GM21723 (cell line): ENCODE measurements around the gene EFHD1.
"Not testable (repeated sequence)": the region's sequence is repeated elsewhere in the genome, so short reads cannot be mapped to it uniquely, and the experiment has no call there.

Source experiments
- ATAC-seq: cut with Tn5 transposase; IDR thresholded peaks from one replicate; pipeline ENCODE4 v1.9.1; 2021; ENCODE audit warnings: mild to moderate bottlenecking, moderate library complexity; ENCODE audit not compliant: unreplicated experiment

Gene EFHD1

DNA sequence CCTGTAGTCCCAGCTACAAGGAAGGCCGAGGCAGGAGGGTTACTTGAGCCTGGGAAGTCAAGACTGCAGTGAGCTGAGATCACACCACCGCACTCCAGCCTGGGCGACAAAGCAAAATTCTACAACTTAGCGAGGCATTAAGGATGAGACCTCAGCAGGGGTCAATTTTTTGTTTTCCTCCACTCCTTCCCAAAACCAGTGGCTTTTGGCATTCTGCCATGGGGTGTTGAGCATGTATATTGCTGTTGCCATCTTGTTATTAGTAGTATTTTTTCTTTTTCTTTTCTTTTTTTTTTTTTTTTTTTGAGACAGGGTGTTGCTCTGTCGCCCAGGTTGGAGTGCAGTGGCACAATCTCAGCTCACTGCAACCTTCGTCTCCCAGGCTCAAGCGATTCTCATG is 54.8 kb downstream of the EFHD1 start:
- ATAC-seq = no peak

DNA sequence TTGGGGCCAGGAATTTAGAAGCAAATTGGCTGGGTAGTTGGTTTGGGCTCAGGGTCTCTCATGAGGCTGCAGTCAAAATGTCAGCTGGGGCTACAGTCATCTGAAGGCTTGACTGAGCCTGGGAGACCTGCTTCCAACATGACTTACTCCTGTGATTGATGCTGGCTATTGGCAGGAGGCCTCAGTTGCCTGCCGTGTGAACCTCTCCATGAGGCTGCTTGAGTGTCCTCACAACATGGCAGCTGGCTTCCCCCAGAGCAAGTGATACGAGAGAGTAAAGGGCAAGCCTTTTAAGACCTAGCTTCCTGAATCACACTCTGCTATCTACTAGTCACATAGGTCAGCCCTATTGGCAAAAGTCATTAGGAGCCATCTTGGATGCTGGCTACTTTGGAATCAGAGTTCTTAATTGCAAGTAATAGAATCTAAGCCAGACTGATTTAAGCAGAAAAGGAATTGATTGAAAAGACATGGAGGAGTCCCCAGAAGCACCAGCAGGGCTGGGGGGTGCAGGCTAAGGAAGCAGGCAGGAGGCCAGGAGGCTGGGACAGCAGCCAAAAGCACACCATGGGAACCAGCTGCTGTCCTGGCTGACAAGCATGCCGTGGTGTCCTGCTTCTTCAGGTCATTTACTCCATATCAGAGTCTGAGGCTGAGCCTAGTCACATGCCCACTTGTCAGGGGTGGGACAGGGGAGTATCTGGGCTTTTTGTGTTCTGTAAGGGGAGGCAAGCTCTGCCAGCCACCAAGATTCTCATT is 55.9 kb downstream of the EFHD1 start:
- no peak for ATAC-seq

DNA sequence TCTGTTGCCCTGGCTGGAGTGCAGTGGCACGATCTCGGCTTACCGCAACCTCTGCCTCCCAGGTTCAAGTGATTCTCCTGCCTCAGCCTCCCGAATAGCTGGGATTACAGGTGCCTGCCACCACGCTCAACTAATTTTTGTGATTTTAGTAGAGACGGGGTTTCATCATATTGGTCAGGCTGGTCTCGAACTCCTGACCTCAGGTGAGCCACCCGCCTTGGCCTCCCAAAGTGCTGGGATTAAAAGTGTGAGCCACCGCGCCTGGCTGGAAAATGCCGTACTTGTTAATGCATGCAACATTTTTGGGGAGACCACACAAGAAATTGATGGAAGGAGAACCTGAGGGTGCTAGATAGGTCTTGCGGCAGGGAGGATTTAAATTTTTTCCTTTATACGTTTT is 57.7 kb downstream of the EFHD1 start:
- ATAC-seq = not testable (repeated sequence)

- no peak for ATAC-seq
Measured at GRCh38 chr2:232693344-232693743, 59.9 kb downstream of the EFHD1 start.

DNA sequence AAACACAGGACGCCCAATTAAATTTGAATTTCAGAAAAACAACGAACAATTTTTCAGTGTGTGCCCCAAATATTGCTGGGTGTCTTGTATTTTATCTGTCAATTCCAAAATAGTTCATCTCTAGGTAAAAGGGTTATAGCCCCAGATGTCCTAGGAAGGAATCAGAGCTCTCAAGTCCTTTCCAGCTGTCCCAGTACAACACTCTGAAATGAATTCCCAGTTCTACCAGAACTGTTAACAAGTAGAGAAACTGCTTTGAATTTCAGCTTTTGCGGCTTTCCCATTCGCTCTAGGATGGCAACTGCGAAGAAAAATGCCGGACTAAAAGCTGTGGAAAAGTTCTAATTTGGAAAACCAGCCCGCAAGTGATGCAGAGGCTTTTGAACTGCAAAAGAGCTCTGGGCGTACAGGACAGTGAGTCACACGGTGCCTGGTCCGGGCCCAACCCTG is 63.2 kb downstream of the EFHD1 start:
- ATAC-seq = no peak

DNA sequence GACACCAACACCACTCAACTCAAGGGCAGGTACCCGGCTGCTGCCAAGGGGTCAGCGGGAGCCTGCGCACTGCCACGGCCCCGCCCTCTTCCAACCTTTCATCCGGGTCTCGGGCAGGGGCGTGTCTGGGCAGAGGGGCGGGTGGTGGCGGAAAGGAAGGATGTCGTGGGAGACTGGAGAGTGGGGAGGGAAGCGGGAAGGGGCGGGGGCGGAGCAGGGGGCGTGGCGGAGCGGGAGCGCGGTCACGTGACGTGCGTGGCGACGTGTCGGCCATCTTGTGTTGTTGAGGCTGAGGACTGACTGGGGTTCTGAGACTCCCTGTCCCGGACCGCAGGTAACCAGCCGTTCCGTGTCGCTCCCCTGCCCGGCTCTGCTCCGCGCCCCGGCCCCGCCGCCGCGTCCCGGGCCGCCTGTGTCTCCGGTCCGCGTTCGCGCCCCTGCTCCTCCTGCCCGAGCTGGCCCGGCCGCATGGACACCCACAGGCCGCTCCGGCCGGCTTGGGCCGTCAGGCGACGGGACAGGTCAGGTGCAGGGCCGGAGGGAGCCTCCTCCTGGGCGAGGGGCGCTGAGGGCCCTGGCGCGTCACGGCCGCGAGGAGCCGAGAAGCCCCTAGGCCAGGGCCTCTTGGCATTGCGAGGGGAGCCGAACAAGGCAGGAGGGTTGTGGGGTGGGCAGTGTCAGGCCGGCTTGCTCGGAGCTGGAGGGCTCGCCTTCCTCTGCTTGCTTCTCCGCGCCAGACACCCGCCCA is 63.8 kb downstream of the EFHD1 start, which contains the start of gene GIGYF2:
Gene GIGYF2 (plus strand): TSS at position 273 of the 748 bp plus-strand sequence. CDS start 37,867 bp downstream, outside the sequence.
- ATAC-seq = peak; percentile 82

DNA sequence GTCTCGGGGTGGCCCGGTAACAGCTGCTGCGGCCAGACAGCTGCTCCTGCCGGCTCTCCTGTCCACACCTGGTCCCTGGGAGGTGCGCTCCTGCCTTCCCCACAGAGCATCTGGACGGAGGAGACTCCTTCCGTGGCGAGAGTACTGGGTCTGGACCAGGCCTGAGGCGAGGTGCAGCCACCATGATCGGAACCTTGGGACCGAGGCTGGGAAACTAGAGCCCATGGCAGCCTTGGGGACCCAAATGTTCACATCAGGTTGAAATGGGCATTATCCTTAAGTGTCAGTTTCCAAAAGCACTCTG is 64.4 kb downstream of the EFHD1 start:
- ATAC-seq = peak; percentile 37

GRCh38 chr2:232698556-232699091 is 65.2 kb downstream of the EFHD1 start:
- ATAC-seq = no peak

GRCh38 chr2:232699110-232699509 is 65.7 kb downstream of the EFHD1 start:
- no peak for ATAC-seq

GRCh38 chr2:232700154-232700553 is 66.8 kb downstream of the EFHD1 start:
- ATAC-seq = no peak

- no peak for ATAC-seq
Measured at GRCh38 chr2:232707076-232707475, 73.7 kb downstream of the EFHD1 start.

- no peak for ATAC-seq
Measured at GRCh38 chr2:232713505-232713904, 80.1 kb downstream of the EFHD1 start.

DNA sequence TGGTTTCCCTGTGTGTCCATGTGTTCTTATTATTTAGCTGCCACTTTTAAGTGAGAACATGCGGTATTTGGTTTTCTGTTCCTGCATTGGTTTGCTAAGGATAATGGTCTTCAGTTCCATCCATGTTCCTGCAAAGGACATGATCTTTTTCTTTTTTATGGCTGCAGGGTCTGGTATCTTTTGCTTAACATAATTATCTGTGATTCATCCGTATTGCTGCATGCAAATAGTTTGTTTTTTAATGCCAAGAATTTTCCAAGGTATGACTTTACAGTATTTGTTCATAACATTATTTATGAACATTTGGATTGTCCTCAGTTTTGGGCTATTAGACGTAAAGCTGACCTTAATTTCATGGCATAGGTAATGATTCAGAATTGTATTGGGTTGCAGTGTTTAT is 81.6 kb downstream of the EFHD1 start:
- ATAC-seq = no peak

DNA sequence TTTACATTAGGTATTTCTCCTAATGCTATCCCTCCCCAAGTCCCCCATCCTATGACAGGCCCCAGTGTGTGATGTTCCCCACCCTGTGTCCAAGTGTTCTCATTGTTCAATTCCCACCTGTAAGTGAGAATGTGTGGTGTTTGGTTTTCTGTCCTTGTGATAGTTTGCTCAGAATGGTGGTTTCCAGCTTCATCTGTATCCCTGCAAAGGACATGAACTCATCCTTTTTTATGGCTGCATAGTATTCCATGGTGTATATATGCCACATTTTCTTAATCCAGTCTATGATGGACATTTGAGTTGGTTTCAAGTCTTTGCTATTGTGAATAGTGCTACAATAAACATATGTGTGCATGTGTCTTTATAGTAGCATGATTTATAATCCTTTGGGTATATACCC is 86.7 kb downstream of the EFHD1 start:
- ATAC-seq = not testable (repeated sequence)

GRCh38 chr2:232721261-232721660 is 87.9 kb downstream of the EFHD1 start:
- no peak for ATAC-seq

- no peak for ATAC-seq
Measured at GRCh38 chr2:232721882-232722281, 88.5 kb downstream of the EFHD1 start.

DNA sequence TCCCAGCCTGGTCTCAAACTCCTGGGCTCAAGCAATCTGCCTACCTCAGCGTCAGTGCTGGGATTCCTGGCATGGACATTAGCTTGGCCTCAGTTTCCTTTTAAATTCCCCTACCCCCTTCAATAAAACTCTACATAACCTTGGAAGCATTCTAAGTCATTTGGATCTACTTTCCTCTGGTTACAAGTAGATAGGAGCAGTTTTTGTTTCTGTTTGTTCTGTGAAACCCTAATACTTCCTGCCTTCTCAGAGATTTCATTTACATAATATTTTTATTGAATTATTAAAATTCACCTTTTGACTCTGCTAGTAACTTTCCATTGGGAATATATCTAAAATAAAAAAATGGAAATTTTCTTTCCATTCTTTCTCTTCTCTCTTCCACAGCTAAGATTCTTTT is 89.6 kb downstream of the EFHD1 start:
- no peak for ATAC-seq

DNA sequence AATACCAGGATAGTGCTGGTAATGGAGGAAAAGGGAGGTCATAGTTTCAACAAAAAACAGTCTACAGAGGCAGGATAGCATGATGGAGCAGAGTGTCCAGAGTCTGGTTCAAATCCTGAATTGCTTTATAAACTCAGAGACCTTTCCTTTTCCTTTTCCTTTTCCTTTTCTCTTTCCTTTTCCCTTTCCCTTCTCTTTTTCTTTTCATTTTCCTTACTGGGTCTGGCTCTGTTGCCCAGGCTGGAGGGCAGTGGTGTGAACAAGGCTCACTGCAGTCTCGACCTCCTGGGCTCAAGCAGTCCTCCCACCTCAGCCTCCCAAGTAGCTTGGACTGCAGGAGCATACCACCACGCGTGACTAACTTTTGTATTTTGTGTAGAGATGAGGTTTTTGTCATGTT is 95.4 kb downstream of the EFHD1 start:
- ATAC-seq = no peak

GRCh38 chr2:232731470-232731869 is 98.1 kb downstream of the EFHD1 start:
- no peak for ATAC-seq
